H9 (cell line): ENCODE data around the gene CYBC1. TPM values are rescaled to one million over a fixed set of nuclear protein-coding genes. Genes with fewer than 3 reads are reported as not detected.

Experiments
- DNase-seq: peaks from one replicate; pipeline ENCODE4 v3.0.0-alpha.2; 2017
- H2AFZ ChIP-seq: one replicate; pipeline ENCODE4 v1.6.1; 2013; ENCODE audit warnings: mild to moderate bottlenecking, low read length, control low read depth, moderate library complexity
- H2AK5ac ChIP-seq: 2 replicates; pipeline ENCODE4 v1.6.1; 2013; ENCODE audit warnings: low read length, control low read depth, mixed read lengths; ENCODE audit not compliant: insufficient read length
- H2BK120ac ChIP-seq: one replicate; pipeline ENCODE4 v1.6.1; 2013; ENCODE audit warnings: low read depth, mild to moderate bottlenecking, low read length, control low read depth, inconsistent platforms; ENCODE audit not compliant: poor library complexity, severe bottlenecking
- H2BK12ac ChIP-seq: 2 replicates; pipeline ENCODE4 v1.6.1; 2013; ENCODE audit warnings: low read length, control low read depth, mixed read lengths, low read depth; ENCODE audit not compliant: insufficient read length
- H2BK15ac ChIP-seq: 2 replicates; pipeline ENCODE4 v1.6.1; 2013; ENCODE audit warnings: low read depth, low read length, control low read depth
- H2BK20ac ChIP-seq: one replicate; pipeline ENCODE4 v1.6.1; 2013; ENCODE audit warnings: low read depth, mild to moderate bottlenecking, low read length, control low read depth, inconsistent platforms; ENCODE audit not compliant: poor library complexity, severe bottlenecking
- H2BK5ac ChIP-seq: 2 replicates; pipeline ENCODE4 v1.6.1; 2013; ENCODE audit warnings: low read length, control low read depth, mixed read lengths; ENCODE audit not compliant: insufficient read length
- H3K14ac ChIP-seq: 2 replicates; pipeline ENCODE4 v1.6.1; 2013; ENCODE audit warnings: low read length, control low read depth; ENCODE audit not compliant: insufficient read depth
- H3K18ac ChIP-seq: 2 replicates; pipeline ENCODE4 v1.6.1; 2013; ENCODE audit warnings: low read depth, mild to moderate bottlenecking, mixed read lengths, low read length, control low read depth; ENCODE audit not compliant: insufficient read length
- H3K23ac ChIP-seq: 2 replicates; pipeline ENCODE4 v1.6.1; 2013; ENCODE audit warnings: low read length, control low read depth, mixed read lengths, low read depth; ENCODE audit not compliant: insufficient read length
- H3K23me2 ChIP-seq: 2 replicates; pipeline ENCODE4 v1.6.1; 2013; ENCODE audit warnings: low read depth, mild to moderate bottlenecking, mixed read lengths, low read length, control low read depth; ENCODE audit not compliant: insufficient read length, poor library complexity, severe bottlenecking
- H3K27ac ChIP-seq: 2 replicates; pipeline ENCODE4 v1.5.1; 2013; ENCODE audit warnings: low read length, control low read depth, mixed read lengths, low read depth; ENCODE audit not compliant: insufficient read length
- H3K27me3 ChIP-seq: 2 replicates; pipeline ENCODE4 v1.6.1; 2013; ENCODE audit warnings: low read length, control low read depth, inconsistent platforms; ENCODE audit not compliant: insufficient read depth
- H3K4ac ChIP-seq: 2 replicates; pipeline ENCODE4 v1.6.1; 2013; ENCODE audit warnings: low read depth, mild to moderate bottlenecking, control low read depth, inconsistent platforms, low read length, moderate library complexity
- H3K4me1 ChIP-seq: 2 replicates; pipeline ENCODE4 v1.6.1; 2013; ENCODE audit warnings: low read length, control low read depth, inconsistent platforms; ENCODE audit not compliant: insufficient read depth
- H3K4me2 ChIP-seq: 2 replicates; pipeline ENCODE4 v1.6.1; 2013; ENCODE audit warnings: low read length, control low read depth, mixed read lengths; ENCODE audit not compliant: insufficient read length, insufficient read depth
- H3K56ac ChIP-seq: 2 replicates; pipeline ENCODE4 v1.6.1; 2013; ENCODE audit warnings: low read depth, mild to moderate bottlenecking, mixed read lengths, low read length, control low read depth; ENCODE audit not compliant: insufficient read length
- H3K79me1 ChIP-seq: 2 replicates; pipeline ENCODE4 v1.6.1; 2013; ENCODE audit warnings: low read depth, mild to moderate bottlenecking, moderate library complexity, low read length, control low read depth, inconsistent platforms; ENCODE audit not compliant: insufficient read depth, poor library complexity, severe bottlenecking
- H3K79me2 ChIP-seq: 2 replicates; pipeline ENCODE4 v1.6.1; 2013; ENCODE audit warnings: low read length, control low read depth, inconsistent platforms; ENCODE audit not compliant: insufficient read depth
- H3K9ac ChIP-seq: 2 replicates; pipeline ENCODE4 v1.6.1; 2013; ENCODE audit warnings: low read length, control low read depth, mixed read lengths; ENCODE audit not compliant: insufficient read length; ENCODE audit errors: extremely low read depth
- H3K9me3 ChIP-seq: one replicate; pipeline ENCODE4 v1.6.1; 2013; ENCODE audit warnings: low read depth, low read length, inconsistent platforms; ENCODE audit not compliant: control insufficient read depth
- H3T11ph ChIP-seq: one replicate; pipeline ENCODE4 v1.6.1; 2013; ENCODE audit warnings: mild to moderate bottlenecking, low read length, control low read depth, inconsistent platforms
- H4K20me1 ChIP-seq: one replicate; pipeline ENCODE4 v1.6.1; 2013; ENCODE audit not compliant: control insufficient read depth, insufficient read length, insufficient read depth
- H4K5ac ChIP-seq: 2 replicates; pipeline ENCODE4 v1.6.1; 2013; ENCODE audit warnings: low read depth, mild to moderate bottlenecking, mixed read lengths, low read length, control low read depth; ENCODE audit not compliant: insufficient read length
- H4K8ac ChIP-seq: replicated peaks from 2 replicates; pipeline ENCODE4 v1.6.1; 2013; ENCODE audit warnings: low read length, control low read depth, mixed read lengths, low read depth; ENCODE audit not compliant: insufficient read length
- H4K91ac ChIP-seq: 2 replicates; pipeline ENCODE4 v1.6.1; 2013; ENCODE audit warnings: low read depth, mild to moderate bottlenecking, moderate library complexity, mixed read lengths, low read length, control low read depth; ENCODE audit not compliant: insufficient read length
- H3K27ac Mint-ChIP-seq, 3 experiments: 2 replicates in 2 of 3; 3 replicates in 1 of 3; pipeline ENCODE4 v1.8.0; 2020 to 2021; ENCODE audit warnings: mixed read lengths in 3 of 3, mild to moderate bottlenecking in 1 of 3, moderate library complexity in 1 of 3
- H3K27me3 Mint-ChIP-seq: 2 replicates; pipeline ENCODE4 v1.8.0; 2021; ENCODE audit warnings: low read depth, mild to moderate bottlenecking, moderate library complexity, mixed read lengths
- H3K36me3 Mint-ChIP-seq, 3 experiments: 2 replicates in 2 of 3; 3 replicates in 1 of 3; pipeline ENCODE4 v1.8.0; 2020 to 2021; ENCODE audit warnings: low read depth in 3 of 3, mixed read lengths in 3 of 3; ENCODE audit not compliant: insufficient read depth in 1 of 3
- H3K4me1 Mint-ChIP-seq, 2 experiments: 2 replicates each; pipeline ENCODE4 v1.8.0; 2020; ENCODE audit warnings: mixed read lengths in 2 of 2
- H3K4me3 Mint-ChIP-seq, 2 experiments: 2 replicates in 1 of 2; 3 replicates in 1 of 2; pipeline ENCODE4 v1.8.0; 2020 to 2021; ENCODE audit warnings: mild to moderate bottlenecking in 2 of 2, mixed read lengths in 2 of 2, moderate library complexity in 1 of 2
- H3K9me3 Mint-ChIP-seq, 2 experiments: 2 replicates in 1 of 2; 3 replicates in 1 of 2; pipeline ENCODE4 v1.8.0; 2020; ENCODE audit warnings: mild to moderate bottlenecking in 2 of 2, mixed read lengths in 2 of 2, moderate library complexity in 1 of 2
- CTCF ChIP-seq: fragments of 200-600 bp; sonication (generic); conservative IDR thresholded peaks from 3 replicates; pipeline ENCODE4 v1.8.0; 2021; ENCODE audit warnings: antibody characterized with exemption, mild to moderate bottlenecking
- WGBS: extraction: QIAGEN DNeasy Blood & Tissue Kit; methylation state at CpG from one replicate; pipeline ENCODE4 v1.1.7; 2013; ENCODE audit warnings: missing lambda C conversion rate, low lambda C conversion rate, mixed read lengths; ENCODE audit not compliant: insufficient read length; ENCODE audit errors: extremely low coverage; 5-methylcytosine and 5-hydroxymethylcytosine counted together
- total RNA-seq: library from RNA; stranded (reverse); gene quantifications from 2 replicates; pipeline ENCODE4 v1.2.1, GENCODE V29; 2021

The CYBC1 gene
- total RNA-seq, 1 experiment from 2014 or later = 81.7 TPM

- no peaks in the 10 kb centered on the region for H3K9me3 ChIP-seq
- H2BK20ac ChIP-seq = no peak overlapping the region
- H3K4me2 ChIP-seq = no peak overlapping the region
- no peak overlapping the region for H2BK15ac ChIP-seq
- no peak overlapping the region for H2BK5ac ChIP-seq
- no peaks in the 10 kb centered on the region for H3K27me3 Mint-ChIP-seq
- no peak overlapping the region for H3K27ac ChIP-seq
- H2AK5ac ChIP-seq = no peak overlapping the region
- DNase-seq = no peak
- H3K36me3 Mint-ChIP-seq = peaks cover 6 to 26% (median 23%) of the 10 kb centered on the region in 3 experiments
- peaks cover 9 to 26% of the 10 kb centered on the region in 2 experiments for H3K4me1 Mint-ChIP-seq
- no peak for TF ChIP-seq CTCF
- no peak overlapping the region for H4K5ac ChIP-seq
- H3K27me3 ChIP-seq = no peaks in the 10 kb centered on the region
- no peak overlapping the region for H3K23ac ChIP-seq
- no peak overlapping the region for H2BK120ac ChIP-seq
- no peak overlapping the region for H3K4ac ChIP-seq
- no peaks in the 10 kb centered on the region for H4K20me1 ChIP-seq
- H3K79me1 ChIP-seq = no peaks in the 10 kb centered on the region
- no peak overlapping the region for H3T11ph ChIP-seq
- no peaks in the 10 kb centered on the region; a peak in 1 of 5 replicates for H3K9me3 Mint-ChIP-seq
- no peak overlapping the region for H3K27ac Mint-ChIP-seq
- no peak overlapping the region for H3K56ac ChIP-seq
- no peak overlapping the region for H4K91ac ChIP-seq
- H4K8ac ChIP-seq = no peak overlapping the region
- no peak overlapping the region for H2AFZ ChIP-seq
- WGBS = no CpG with 5 or more reads among the region's 13 CpGs
- no peaks in the 10 kb centered on the region; the same call in 1 of the 2 replicates for H3K4me1 ChIP-seq
- no peak overlapping the region for H2BK12ac ChIP-seq
- H3K18ac ChIP-seq = no peak overlapping the region
- H3K79me2 ChIP-seq = no peaks in the 10 kb centered on the region
- no peak overlapping the region for H3K9ac ChIP-seq
- no peak overlapping the region for H3K4me3 Mint-ChIP-seq
- H3K14ac ChIP-seq = no peak overlapping the region
- no peaks in the 10 kb centered on the region for H3K23me2 ChIP-seq
These were observed 5.0 kb downstream of the CYBC1 start for GRCh38 chr17:82445542-82445941.
